Neural crest cell (in vitro differentiated cells): ENCODE data around the gene PHF19. TPM values are rescaled to one million over a fixed set of nuclear protein-coding genes. Genes with fewer than 3 reads are reported as not detected.

Experiments used
- DNase-seq: peaks from one replicate; pipeline ENCODE4 v3.0.0; 2021; ENCODE audit warnings: low read depth, mixed read lengths, low spot score
- H3K27ac Mint-ChIP-seq: one replicate; pipeline ENCODE4 v1.8.0; 2021; ENCODE audit warnings: mild to moderate bottlenecking, mixed read lengths; ENCODE audit not compliant: unreplicated experiment
- H3K27me3 Mint-ChIP-seq: 2 replicates; pipeline ENCODE4 v1.8.0; 2021; ENCODE audit warnings: low read depth, mild to moderate bottlenecking, mixed read lengths
- H3K36me3 Mint-ChIP-seq: 2 replicates; pipeline ENCODE4 v1.8.0; 2021; ENCODE audit warnings: low read depth, mild to moderate bottlenecking, mixed read lengths
- H3K4me1 Mint-ChIP-seq: 2 replicates; pipeline ENCODE4 v1.8.0; 2021; ENCODE audit warnings: mixed read lengths
- H3K4me3 Mint-ChIP-seq: one replicate; pipeline ENCODE4 v1.8.0; 2021; ENCODE audit warnings: mild to moderate bottlenecking, mixed read lengths
- H3K9me3 Mint-ChIP-seq: 2 replicates; pipeline ENCODE4 v1.8.0; 2021; ENCODE audit warnings: mixed read lengths
- CTCF ChIP-seq: fragments of 200-600 bp; sonication (generic); conservative IDR thresholded peaks from 2 replicates; pipeline ENCODE4 v1.5.0; 2021; ENCODE audit warnings: antibody characterized with exemption, mild to moderate bottlenecking
- total RNA-seq: library from RNA; stranded (reverse); gene quantifications from 2 replicates; pipeline ENCODE4 v1.2.1, GENCODE V29; 2021

Gene PHF19
- total RNA-seq, 1 donor from 2014 or later: 110 TPM

GRCh38 chr9:120901755-120902568, 25.0 kb upstream of the PHF19 start:
- peaks cover 4% of the 10 kb centered on the region for H3K4me1 Mint-ChIP-seq
- H3K36me3 Mint-ChIP-seq: no peaks in the 10 kb centered on the region
- DNase-seq: no peak
- no peak overlapping the region for H3K4me3 Mint-ChIP-seq
- TF ChIP-seq CTCF: no peak
- H3K9me3 Mint-ChIP-seq: no peaks in the 10 kb centered on the region
- no peak overlapping the region for H3K27ac Mint-ChIP-seq
- no peaks in the 10 kb centered on the region for H3K27me3 Mint-ChIP-seq

GRCh38 chr9:120900824-120901223, 23.8 kb upstream of the PHF19 start:
- Mint-ChIP-seq H3K36me3 (no peaks in the 10 kb centered on the region), H3K27ac (no peak overlapping the region), H3K9me3 (no peaks in the 10 kb centered on the region), H3K4me1 (peaks cover 7% of the 10 kb centered on the region), H3K27me3 (no peaks in the 10 kb centered on the region), H3K4me3 (no peak overlapping the region)
- no peak for DNase-seq
- TF ChIP-seq CTCF: no peak

- H3K4me3 Mint-ChIP-seq: no peak overlapping the region
- TF ChIP-seq CTCF: no peak
- no peaks in the 10 kb centered on the region for H3K27me3 Mint-ChIP-seq
- no peaks in the 10 kb centered on the region for H3K9me3 Mint-ChIP-seq
- no peak overlapping the region for H3K27ac Mint-ChIP-seq
- peaks cover 7% of the 10 kb centered on the region for H3K4me1 Mint-ChIP-seq
- no peaks in the 10 kb centered on the region for H3K36me3 Mint-ChIP-seq
- no peak for DNase-seq
Measured at GRCh38 chr9:120899490-120900068, 22.6 kb upstream of the PHF19 start.

GRCh38 chr9:120898396-120898795, 21.4 kb upstream of the PHF19 start:
- Mint-ChIP-seq H3K4me1 (peaks cover 10% of the 10 kb centered on the region), H3K9me3 (no peaks in the 10 kb centered on the region), H3K4me3 (no peak overlapping the region), H3K27me3 (no peaks in the 10 kb centered on the region), H3K27ac (peak overlapping the region; percentile 6), H3K36me3 (no peaks in the 10 kb centered on the region)
- no peak for DNase-seq
- TF ChIP-seq CTCF: no peak

GRCh38 chr9:120895951-120896350, 19.0 kb upstream of the PHF19 start:
- no peak overlapping the region for H3K4me3 Mint-ChIP-seq
- H3K9me3 Mint-ChIP-seq: no peaks in the 10 kb centered on the region
- H3K4me1 Mint-ChIP-seq: peaks cover 11% of the 10 kb centered on the region
- DNase-seq: no peak
- no peaks in the 10 kb centered on the region for H3K36me3 Mint-ChIP-seq
- no peak overlapping the region for H3K27ac Mint-ChIP-seq
- TF ChIP-seq CTCF: no peak
- no peaks in the 10 kb centered on the region for H3K27me3 Mint-ChIP-seq
